Measurements from ENCODE around the gene LYRM4. TPM values are rescaled to one million over a fixed set of nuclear protein-coding genes. Genes with fewer than 3 reads are reported as not detected.

The LYRM4 gene
- polyA plus RNA-seq, 1 donor from 2014 or later = 29.3 TPM

DNA sequence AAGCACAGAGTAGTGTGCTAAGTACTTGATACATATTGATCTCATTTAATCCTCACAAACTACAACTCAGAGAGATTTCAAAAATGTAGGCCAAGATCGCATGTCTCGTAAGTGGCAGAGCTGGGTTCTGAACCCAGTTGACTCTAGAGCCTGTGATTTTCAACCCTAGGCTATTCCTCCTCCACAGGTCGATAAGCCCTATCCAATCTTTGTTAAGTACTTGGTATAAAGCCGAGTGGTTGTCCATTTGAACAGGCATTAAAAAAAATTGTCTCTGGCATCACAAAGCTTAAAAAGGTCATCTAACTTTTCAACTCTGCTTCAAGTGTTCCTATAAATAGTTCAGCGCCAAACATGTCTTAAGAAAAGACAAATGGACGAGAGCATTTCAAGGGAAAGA lies 37.4 kb downstream of the LYRM4 start:
- Histone ChIP-seq H2AFZ (ENCODE audit: low read depth, low read length) (no peak overlapping the region), H4K20me1 (ENCODE audit: insufficient read depth) (no peaks in the 10 kb centered on the region), H3K9me3 (ENCODE audit: low read length) (no peaks in the 10 kb centered on the region), H3K27me3 (ENCODE audit: insufficient read depth, low read depth, low read length) (no peaks in the 10 kb centered on the region), H3K4me2 (ENCODE audit: low read length) (no peak overlapping the region), H3K27ac (ENCODE audit: low read length) (no peak overlapping the region), H3K79me2 (replicated peaks; ENCODE audit: insufficient read depth, low read length) (no peaks in the 10 kb centered on the region), H3K9ac (ENCODE audit: low read length) (no peak overlapping the region), H3K9me2 (ENCODE audit: insufficient read depth, low read length) (no peaks in the 10 kb centered on the region), H3F3A (ENCODE audit: insufficient read depth, low read length, poor library complexity, severe bottlenecking) (no peaks in the 10 kb centered on the region), H3K36me3 (ENCODE audit: insufficient read depth, low read length) (no peaks in the 10 kb centered on the region), H3K4me3 (ENCODE audit: low read length) (no peak overlapping the region)
- TF ChIP-seq EZH2 (IDR thresholded peaks at IDR 0.05; ENCODE audit: borderline replicate concordance, insufficient read depth, low read length, poor library complexity, severe bottlenecking) (no peak), EP300 (conservative IDR thresholded peaks at IDR 0.05; ENCODE audit: poor library complexity, severe bottlenecking) (no peak), TAF1 (IDR thresholded peaks at IDR 0.05; ENCODE audit: low read depth) (no peak), MXI1 (conservative IDR thresholded peaks at IDR 0.05; ENCODE audit: poor library complexity, severe bottlenecking) (no peak), RAD21 (conservative IDR thresholded peaks at IDR 0.05) (no peak), SMC3 (conservative IDR thresholded peaks at IDR 0.05; ENCODE audit: poor library complexity) (no peak), POLR2AphosphoS5 (IDR thresholded peaks at IDR 0.05) (no peak)
- TF ChIP-seq, protein P1, sequence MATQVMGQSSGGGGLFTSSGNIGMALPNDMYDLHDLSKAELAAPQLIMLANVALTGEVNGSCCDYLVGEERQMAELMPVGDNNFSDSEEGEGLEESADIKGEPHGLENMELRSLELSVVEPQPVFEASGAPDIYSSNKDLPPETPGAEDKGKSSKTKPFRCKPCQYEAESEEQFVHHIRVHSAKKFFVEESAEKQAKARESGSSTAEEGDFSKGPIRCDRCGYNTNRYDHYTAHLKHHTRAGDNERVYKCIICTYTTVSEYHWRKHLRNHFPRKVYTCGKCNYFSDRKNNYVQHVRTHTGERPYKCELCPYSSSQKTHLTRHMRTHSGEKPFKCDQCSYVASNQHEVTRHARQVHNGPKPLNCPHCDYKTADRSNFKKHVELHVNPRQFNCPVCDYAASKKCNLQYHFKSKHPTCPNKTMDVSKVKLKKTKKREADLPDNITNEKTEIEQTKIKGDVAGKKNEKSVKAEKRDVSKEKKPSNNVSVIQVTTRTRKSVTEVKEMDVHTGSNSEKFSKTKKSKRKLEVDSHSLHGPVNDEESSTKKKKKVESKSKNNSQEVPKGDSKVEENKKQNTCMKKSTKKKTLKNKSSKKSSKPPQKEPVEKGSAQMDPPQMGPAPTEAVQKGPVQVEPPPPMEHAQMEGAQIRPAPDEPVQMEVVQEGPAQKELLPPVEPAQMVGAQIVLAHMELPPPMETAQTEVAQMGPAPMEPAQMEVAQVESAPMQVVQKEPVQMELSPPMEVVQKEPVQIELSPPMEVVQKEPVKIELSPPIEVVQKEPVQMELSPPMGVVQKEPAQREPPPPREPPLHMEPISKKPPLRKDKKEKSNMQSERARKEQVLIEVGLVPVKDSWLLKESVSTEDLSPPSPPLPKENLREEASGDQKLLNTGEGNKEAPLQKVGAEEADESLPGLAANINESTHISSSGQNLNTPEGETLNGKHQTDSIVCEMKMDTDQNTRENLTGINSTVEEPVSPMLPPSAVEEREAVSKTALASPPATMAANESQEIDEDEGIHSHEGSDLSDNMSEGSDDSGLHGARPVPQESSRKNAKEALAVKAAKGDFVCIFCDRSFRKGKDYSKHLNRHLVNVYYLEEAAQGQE (IDR thresholded peaks at IDR 0.05; ENCODE audit: borderline replicate concordance) = no peak
- TF ChIP-seq, protein P2, sequence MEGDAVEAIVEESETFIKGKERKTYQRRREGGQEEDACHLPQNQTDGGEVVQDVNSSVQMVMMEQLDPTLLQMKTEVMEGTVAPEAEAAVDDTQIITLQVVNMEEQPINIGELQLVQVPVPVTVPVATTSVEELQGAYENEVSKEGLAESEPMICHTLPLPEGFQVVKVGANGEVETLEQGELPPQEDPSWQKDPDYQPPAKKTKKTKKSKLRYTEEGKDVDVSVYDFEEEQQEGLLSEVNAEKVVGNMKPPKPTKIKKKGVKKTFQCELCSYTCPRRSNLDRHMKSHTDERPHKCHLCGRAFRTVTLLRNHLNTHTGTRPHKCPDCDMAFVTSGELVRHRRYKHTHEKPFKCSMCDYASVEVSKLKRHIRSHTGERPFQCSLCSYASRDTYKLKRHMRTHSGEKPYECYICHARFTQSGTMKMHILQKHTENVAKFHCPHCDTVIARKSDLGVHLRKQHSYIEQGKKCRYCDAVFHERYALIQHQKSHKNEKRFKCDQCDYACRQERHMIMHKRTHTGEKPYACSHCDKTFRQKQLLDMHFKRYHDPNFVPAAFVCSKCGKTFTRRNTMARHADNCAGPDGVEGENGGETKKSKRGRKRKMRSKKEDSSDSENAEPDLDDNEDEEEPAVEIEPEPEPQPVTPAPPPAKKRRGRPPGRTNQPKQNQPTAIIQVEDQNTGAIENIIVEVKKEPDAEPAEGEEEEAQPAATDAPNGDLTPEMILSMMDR (IDR thresholded peaks at IDR 0.05; ENCODE audit: poor library complexity, severe bottlenecking) = no peak

DNA sequence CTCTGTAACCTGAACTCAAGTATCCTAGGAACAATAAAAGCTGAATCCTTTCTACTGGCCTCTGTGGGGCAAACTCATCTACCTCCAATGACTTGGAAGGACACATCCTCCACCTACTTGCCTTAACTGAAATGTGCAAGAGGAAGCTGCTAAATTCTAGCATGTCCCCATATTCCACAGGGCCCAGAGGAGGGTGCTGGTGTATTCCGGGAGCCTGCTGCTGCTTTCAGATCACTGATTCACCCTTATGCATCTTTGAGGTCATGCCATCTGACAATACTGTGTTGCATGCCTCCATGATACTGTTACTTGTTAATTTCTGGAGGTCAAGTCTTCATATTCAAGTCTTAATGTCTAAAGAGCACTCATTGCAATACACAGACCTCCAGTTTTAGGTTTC lies 40.3 kb downstream of the LYRM4 start:
- Histone ChIP-seq H3F3A (ENCODE audit: insufficient read depth, low read length, poor library complexity, severe bottlenecking) (no peaks in the 10 kb centered on the region), H3K27ac (ENCODE audit: low read length) (no peak overlapping the region), H2AFZ (ENCODE audit: low read depth, low read length) (no peak overlapping the region), H3K79me2 (replicated peaks; ENCODE audit: insufficient read depth, low read length) (no peaks in the 10 kb centered on the region), H3K27me3 (ENCODE audit: insufficient read depth, low read depth, low read length) (no peaks in the 10 kb centered on the region), H4K20me1 (ENCODE audit: insufficient read depth) (no peaks in the 10 kb centered on the region), H3K9me3 (ENCODE audit: low read length) (no peaks in the 10 kb centered on the region), H3K36me3 (ENCODE audit: insufficient read depth, low read length) (no peaks in the 10 kb centered on the region), H3K9me2 (ENCODE audit: insufficient read depth, low read length) (no peaks in the 10 kb centered on the region), H3K9ac (ENCODE audit: low read length) (no peak overlapping the region), H3K4me3 (ENCODE audit: low read length) (no peak overlapping the region), H3K4me2 (ENCODE audit: low read length) (no peak overlapping the region)
- TF ChIP-seq EZH2 (IDR thresholded peaks at IDR 0.05; ENCODE audit: borderline replicate concordance, insufficient read depth, low read length, poor library complexity, severe bottlenecking) (no peak), POLR2AphosphoS5 (IDR thresholded peaks at IDR 0.05) (no peak), EP300 (conservative IDR thresholded peaks at IDR 0.05; ENCODE audit: poor library complexity, severe bottlenecking) (no peak), RAD21 (conservative IDR thresholded peaks at IDR 0.05) (no peak), TAF1 (IDR thresholded peaks at IDR 0.05; ENCODE audit: low read depth) (no peak), MXI1 (conservative IDR thresholded peaks at IDR 0.05; ENCODE audit: poor library complexity, severe bottlenecking) (no peak), SMC3 (conservative IDR thresholded peaks at IDR 0.05; ENCODE audit: poor library complexity) (no peak)
- TF ChIP-seq, protein P2 (IDR thresholded peaks at IDR 0.05; ENCODE audit: poor library complexity, severe bottlenecking) = no peak
- TF ChIP-seq, protein P1 (IDR thresholded peaks at IDR 0.05; ENCODE audit: borderline replicate concordance) = no peak

All from neural cell (in vitro differentiated cells).